Liver (tissue), 3 donors: Measurements from ENCODE around the gene ANKMY1.

Experiments used
- RXRA ChIP-seq, 2 donors: IDR thresholded peaks; 2 replicates each; pipeline ENCODE4 v1.6.1; 2017 to 2018; ENCODE audit warnings: antibody characterized with exemption in 2 of 2, mild to moderate bottlenecking in 1 of 2
- TF ChIP-seq, protein P1 (sequence below): fragments of 150-350 bp; IDR thresholded peaks from 2 replicates; pipeline ENCODE4 v1.5.1; 2017; ENCODE audit warnings: improper control_type of control experiment, low read depth, low read length; ENCODE audit not compliant: missing input control
- donor health status: healthy.
- donor health status: healthy.

DNA sequence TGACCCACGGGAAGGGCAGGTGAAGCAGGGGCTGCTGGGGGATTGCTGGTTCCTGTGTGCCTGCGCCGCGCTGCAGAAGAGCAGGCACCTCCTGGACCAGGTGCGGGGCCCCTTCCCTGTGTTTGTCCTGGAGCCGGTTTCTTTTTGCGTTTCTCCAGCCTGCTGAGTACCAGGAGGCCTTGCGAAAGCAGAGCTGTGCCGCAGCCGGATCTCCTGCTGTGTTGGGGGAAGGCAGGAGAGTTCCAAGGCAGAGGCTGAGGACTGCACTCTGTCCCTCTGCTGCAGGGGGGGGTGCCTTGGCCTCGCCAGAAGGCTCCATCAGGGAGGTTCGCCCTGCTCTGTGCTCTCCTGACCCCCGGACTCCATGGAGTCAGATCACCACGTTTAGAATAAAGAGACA, 31.6 kb upstream of the ANKMY1 start:
- TF ChIP-seq, protein P1, sequence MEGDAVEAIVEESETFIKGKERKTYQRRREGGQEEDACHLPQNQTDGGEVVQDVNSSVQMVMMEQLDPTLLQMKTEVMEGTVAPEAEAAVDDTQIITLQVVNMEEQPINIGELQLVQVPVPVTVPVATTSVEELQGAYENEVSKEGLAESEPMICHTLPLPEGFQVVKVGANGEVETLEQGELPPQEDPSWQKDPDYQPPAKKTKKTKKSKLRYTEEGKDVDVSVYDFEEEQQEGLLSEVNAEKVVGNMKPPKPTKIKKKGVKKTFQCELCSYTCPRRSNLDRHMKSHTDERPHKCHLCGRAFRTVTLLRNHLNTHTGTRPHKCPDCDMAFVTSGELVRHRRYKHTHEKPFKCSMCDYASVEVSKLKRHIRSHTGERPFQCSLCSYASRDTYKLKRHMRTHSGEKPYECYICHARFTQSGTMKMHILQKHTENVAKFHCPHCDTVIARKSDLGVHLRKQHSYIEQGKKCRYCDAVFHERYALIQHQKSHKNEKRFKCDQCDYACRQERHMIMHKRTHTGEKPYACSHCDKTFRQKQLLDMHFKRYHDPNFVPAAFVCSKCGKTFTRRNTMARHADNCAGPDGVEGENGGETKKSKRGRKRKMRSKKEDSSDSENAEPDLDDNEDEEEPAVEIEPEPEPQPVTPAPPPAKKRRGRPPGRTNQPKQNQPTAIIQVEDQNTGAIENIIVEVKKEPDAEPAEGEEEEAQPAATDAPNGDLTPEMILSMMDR = no peak
- no peak for TF ChIP-seq RXRA (IDR thresholded peaks at IDR 0.05)
